Thoracic aorta (tissue), 2 donors: Measurements from ENCODE around the gene INSYN1. TPM values are rescaled to one million over a fixed set of nuclear protein-coding genes. Genes with fewer than 3 reads are reported as not detected.
"Not testable (repeated sequence)": the region's sequence is repeated elsewhere in the genome, so short reads cannot be mapped to it uniquely, and the experiment has no call there.

ENCODE experiments used
- ATAC-seq: fragments of 150-250 bp; one replicate; pipeline ENCODE4 v1.8.0; 2017; ENCODE audit warnings: low read depth; ENCODE audit not compliant: insufficient number of reproducible peaks, low FRiP score
- DNase-seq: peaks from one replicate; pipeline ENCODE4 v3.0.0-alpha.2; 2020; ENCODE audit warnings: low spot score
- H3K27ac ChIP-seq, 2 donors: fragments of 200-600 bp; sonication (generic); 1 replicate in 1 of 2; 2 replicates in 1 of 2; pipeline ENCODE4 v1.5.1; 2016; ENCODE audit warnings: mild to moderate bottlenecking in 2 of 2, moderate library complexity in 2 of 2
- H3K27me3 ChIP-seq: fragments of 200-600 bp; sonication (generic); replicated peaks from 2 replicates; pipeline ENCODE4 v1.6.0; 2016; ENCODE audit warnings: mild to moderate bottlenecking; ENCODE audit not compliant: insufficient read depth
- H3K36me3 ChIP-seq: fragments of 200-600 bp; sonication (generic); one replicate; pipeline ENCODE4 v1.5.1; 2016
- H3K4me1 ChIP-seq, 2 donors: fragments of 200-600 bp; sonication (generic); 1 replicate in 1 of 2; 2 replicates in 1 of 2; pipeline versions ENCODE4 v1.5.1 to v1.6.0; 2016; ENCODE audit warnings: low read depth in 2 of 2, mild to moderate bottlenecking in 1 of 2; ENCODE audit not compliant: control insufficient read depth in 1 of 2
- H3K4me3 ChIP-seq: fragments of 200-600 bp; sonication (generic); 2 replicates; pipeline ENCODE4 v1.5.1; 2016; ENCODE audit warnings: mild to moderate bottlenecking
- H3K9me3 ChIP-seq: fragments of 200-600 bp; sonication (generic); 2 replicates; pipeline ENCODE4 v1.5.1; 2016
- total RNA-seq, 2 donors: library from RNA; depleted of rRNA; stranded (reverse); fragments of >200 nt; gene quantifications; one replicate each; pipeline versions ENCODE4 v1.1.0 to v1.2.3, GENCODE V29; 2016
- TF ChIP-seq, protein P1 (sequence below): fragments of 200-600 bp; sonication (generic); IDR thresholded peaks from one replicate; pipeline ENCODE4 v1.5.1; 2019; ENCODE audit warnings: antibody characterized with exemption

Gene INSYN1
- total RNA-seq, 2 donors from 2014 or later, result 10.6 to 15.2 TPM

- Histone ChIP-seq H3K27me3 (no peaks in the 10 kb centered on the region), H3K4me3 (no peak overlapping the region), H3K27ac (no peak overlapping the region), H3K4me1 (peaks cover 27 to 40% of the 10 kb centered on the region in 2 donors), H3K9me3 (no peaks in the 10 kb centered on the region), H3K36me3 (no peaks in the 10 kb centered on the region)
- no peak for ATAC-seq
- TF ChIP-seq, protein P1, sequence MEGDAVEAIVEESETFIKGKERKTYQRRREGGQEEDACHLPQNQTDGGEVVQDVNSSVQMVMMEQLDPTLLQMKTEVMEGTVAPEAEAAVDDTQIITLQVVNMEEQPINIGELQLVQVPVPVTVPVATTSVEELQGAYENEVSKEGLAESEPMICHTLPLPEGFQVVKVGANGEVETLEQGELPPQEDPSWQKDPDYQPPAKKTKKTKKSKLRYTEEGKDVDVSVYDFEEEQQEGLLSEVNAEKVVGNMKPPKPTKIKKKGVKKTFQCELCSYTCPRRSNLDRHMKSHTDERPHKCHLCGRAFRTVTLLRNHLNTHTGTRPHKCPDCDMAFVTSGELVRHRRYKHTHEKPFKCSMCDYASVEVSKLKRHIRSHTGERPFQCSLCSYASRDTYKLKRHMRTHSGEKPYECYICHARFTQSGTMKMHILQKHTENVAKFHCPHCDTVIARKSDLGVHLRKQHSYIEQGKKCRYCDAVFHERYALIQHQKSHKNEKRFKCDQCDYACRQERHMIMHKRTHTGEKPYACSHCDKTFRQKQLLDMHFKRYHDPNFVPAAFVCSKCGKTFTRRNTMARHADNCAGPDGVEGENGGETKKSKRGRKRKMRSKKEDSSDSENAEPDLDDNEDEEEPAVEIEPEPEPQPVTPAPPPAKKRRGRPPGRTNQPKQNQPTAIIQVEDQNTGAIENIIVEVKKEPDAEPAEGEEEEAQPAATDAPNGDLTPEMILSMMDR, result no peak
- no peak for DNase-seq
Measured at GRCh38 chr15:73797366-73798158, 44.4 kb upstream of the INSYN1 start.

GRCh38 chr15:73796331-73796831 is 43.2 kb upstream of the INSYN1 start:
- DNase-seq (no peak), ATAC-seq (no peak)
- Histone ChIP-seq H3K36me3 (no peaks in the 10 kb centered on the region), H3K4me1 (peaks cover 15 to 28% of the 10 kb centered on the region in 2 donors), H3K27ac (no peak overlapping the region), H3K27me3 (no peaks in the 10 kb centered on the region), H3K9me3 (no peaks in the 10 kb centered on the region), H3K4me3 (no peak overlapping the region)
- TF ChIP-seq, protein P1, result no peak

- ATAC-seq, result no peak
- TF ChIP-seq, protein P1, result no peak
- Histone ChIP-seq H3K36me3 (no peaks in the 10 kb centered on the region), H3K9me3 (no peaks in the 10 kb centered on the region), H3K4me1 (peaks cover 0 to 10% of the 10 kb centered on the region in 2 donors), H3K27me3 (no peaks in the 10 kb centered on the region), H3K4me3 (no peak overlapping the region), H3K27ac (no peak overlapping the region)
- no peak for DNase-seq
Measured at GRCh38 chr15:73794443-73795133, 41.4 kb upstream of the INSYN1 start.

GRCh38 chr15:73792899-73793541 is 39.9 kb upstream of the INSYN1 start:
- H3K4me1 ChIP-seq, ATAC-seq, H3K27ac ChIP-seq, DNase-seq, H3K9me3 ChIP-seq, H3K4me3 ChIP-seq, H3K36me3 ChIP-seq, H3K27me3 ChIP-seq: not testable (repeated sequence)

DNA sequence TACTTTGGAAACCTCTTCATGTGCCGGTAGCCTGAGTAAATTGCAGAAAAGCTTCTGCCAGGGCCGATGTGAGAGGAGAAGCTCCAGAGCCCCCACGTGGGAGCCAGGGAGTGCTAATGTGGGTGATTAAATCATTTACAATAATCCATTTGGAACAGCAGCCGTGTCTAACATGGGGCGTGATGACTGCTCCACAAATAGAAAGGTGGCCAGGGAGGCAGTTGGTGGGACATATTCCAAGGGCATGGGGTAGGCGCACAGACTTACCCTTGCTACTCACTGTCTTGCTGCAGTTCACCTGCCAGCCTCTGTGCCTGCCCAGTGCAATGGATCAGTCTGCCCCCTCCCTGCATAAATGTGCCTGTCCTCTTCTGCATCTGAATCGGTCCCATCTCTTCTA is 39.3 kb upstream of the INSYN1 start:
- Histone ChIP-seq H3K4me1 (no peaks in the 10 kb centered on the region), H3K27me3 (no peaks in the 10 kb centered on the region), H3K27ac (no peak overlapping the region), H3K9me3 (no peaks in the 10 kb centered on the region), H3K36me3 (no peaks in the 10 kb centered on the region), H3K4me3 (no peak overlapping the region)
- TF ChIP-seq, protein P1, result no peak
- DNase-seq (no peak), ATAC-seq (no peak)
